Activated T-cell treated with anti-CD3 and anti-CD28 coated beads, Interleukin-2, amount 50 U/mL, for 72 hours (primary cell): Measurements from ENCODE around the gene JMJD6. TPM values are rescaled to one million over a fixed set of nuclear protein-coding genes. Genes with fewer than 3 reads are reported as not detected.

Source experiments
- ATAC-seq, 2 donors: fragments of 150-1000 bp; cut with Tn5 transposase; replicated peaks in 1 of 2; 2 replicates each; pipeline ENCODE4 v1.10.0; 2021; ENCODE audit warnings: moderate library complexity in 2 of 2, mild to moderate bottlenecking in 1 of 2
- DNase-seq, 2 donors: peaks; one replicate each; pipeline ENCODE4 v3.0.0; 2021 to 2022; ENCODE audit warnings: mixed read lengths in 1 of 2
- H3K27ac Mint-ChIP-seq: one replicate; pipeline ENCODE4 v1.8.0; 2022; ENCODE audit warnings: mild to moderate bottlenecking, moderate library complexity, mixed read lengths
- H3K27me3 Mint-ChIP-seq: one replicate; pipeline ENCODE4 v1.8.0; 2022; ENCODE audit warnings: low read depth, mixed read lengths
- H3K36me3 Mint-ChIP-seq, 2 donors: one replicate each; pipeline ENCODE4 v1.8.0; 2022; ENCODE audit warnings: mixed read lengths in 2 of 2, mild to moderate bottlenecking in 1 of 2; ENCODE audit not compliant: insufficient read depth in 2 of 2
- H3K4me1 Mint-ChIP-seq: one replicate; pipeline ENCODE4 v1.8.0; 2022; ENCODE audit warnings: low read depth, mixed read lengths
- H3K4me3 Mint-ChIP-seq, 2 donors: one replicate each; pipeline ENCODE4 v1.8.0; 2022; ENCODE audit warnings: mild to moderate bottlenecking in 2 of 2, mixed read lengths in 2 of 2, moderate library complexity in 2 of 2
- H3K9me3 Mint-ChIP-seq, 2 donors: one replicate each; pipeline ENCODE4 v1.8.0; 2022; ENCODE audit warnings: mixed read lengths in 2 of 2
- total RNA-seq, 2 donors: library from RNA; stranded (reverse); gene quantifications; one replicate each; pipeline ENCODE4 v1.2.3, GENCODE V29; 2022

Gene JMJD6
- total RNA-seq, 2 donors from 2014 or later = 56.5 to 67.2 TPM

GRCh38 chr17:76672270-76672851, 54.0 kb downstream of the JMJD6 start:
- peaks cover 54% of the 10 kb centered on the region for H3K4me1 Mint-ChIP-seq
- ATAC-seq (no peak), DNase-seq (no peak)
- peak overlapping the region; percentile 83 for H3K27ac Mint-ChIP-seq
- H3K9me3 Mint-ChIP-seq = peaks cover 0 to 3% of the 10 kb centered on the region in 2 donors
- H3K4me3 Mint-ChIP-seq = peak overlapping the region; percentile 90 to 96
- H3K27me3 Mint-ChIP-seq = no peaks in the 10 kb centered on the region
- H3K36me3 Mint-ChIP-seq = no peaks in the 10 kb centered on the region

DNA sequence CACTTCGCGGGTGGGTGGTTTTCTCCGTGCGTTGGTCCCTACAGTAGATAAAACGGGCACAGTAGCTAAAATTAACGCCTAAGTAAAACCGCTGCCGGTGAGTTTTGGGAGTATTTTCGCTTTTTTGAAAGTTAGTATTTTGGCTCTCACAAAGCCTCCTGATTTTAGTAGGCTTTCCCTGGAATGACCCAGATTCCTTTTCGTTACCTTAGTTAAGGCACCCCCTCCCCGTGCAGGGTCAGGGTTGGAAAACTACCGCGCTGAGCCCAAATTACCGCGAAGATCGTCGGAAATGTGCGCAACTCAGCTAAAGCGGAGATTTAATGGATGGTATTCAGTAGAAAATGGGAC, 54.5 kb downstream of the JMJD6 start:
- H3K36me3 Mint-ChIP-seq = no peaks in the 10 kb centered on the region
- H3K27me3 Mint-ChIP-seq = no peaks in the 10 kb centered on the region
- H3K4me3 Mint-ChIP-seq = peak overlapping the region; percentile 90 to 96
- peaks cover 54% of the 10 kb centered on the region for H3K4me1 Mint-ChIP-seq
- peaks cover 0 to 3% of the 10 kb centered on the region in 2 donors for H3K9me3 Mint-ChIP-seq
- DNase-seq (no peak), ATAC-seq (peak in 1 of 2 donors; percentile 6)
- H3K27ac Mint-ChIP-seq = peak overlapping the region; percentile 83

DNA sequence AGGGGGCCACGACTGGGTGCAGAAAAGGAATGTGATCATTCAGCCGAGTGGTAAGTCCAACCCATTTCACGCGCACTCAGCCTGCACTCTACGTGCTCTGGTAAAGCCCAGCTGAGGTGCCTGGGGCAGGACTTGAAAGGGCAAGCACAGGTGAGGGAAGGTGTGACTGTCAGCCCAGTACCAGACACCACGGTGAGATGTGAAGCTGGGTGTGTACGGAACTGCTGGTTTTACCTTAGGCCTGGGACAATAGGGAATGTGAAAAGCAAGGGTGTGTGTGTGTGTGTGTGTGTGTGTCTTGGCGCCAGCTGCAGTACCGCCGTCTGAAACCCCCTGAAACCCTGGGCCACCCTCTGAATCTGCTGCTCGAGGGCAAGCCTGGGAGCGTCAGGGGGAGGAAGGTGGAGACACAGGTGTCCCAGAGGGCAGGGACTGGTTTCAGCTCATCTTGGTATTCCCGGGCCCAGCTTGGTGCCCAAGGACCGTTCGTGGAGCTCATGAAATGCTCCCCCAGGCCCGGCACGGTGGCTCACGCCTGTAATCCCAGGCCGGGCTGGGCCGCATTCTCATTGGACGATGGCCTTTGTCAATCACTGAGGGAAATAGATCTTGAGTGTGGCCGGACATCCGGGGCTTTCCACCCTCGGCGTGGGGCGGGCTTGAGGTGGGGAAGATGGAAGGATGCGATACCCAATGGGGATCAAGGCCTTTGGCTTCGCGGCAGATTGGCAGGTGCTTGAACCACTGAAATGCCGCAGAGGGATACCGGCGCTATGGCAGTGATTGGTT, 55.1 kb downstream of the JMJD6 start:
- no peaks in the 10 kb centered on the region for H3K27me3 Mint-ChIP-seq
- DNase-seq (peak; percentile 99 to 100), ATAC-seq (peak; percentile 98)
- peak overlapping the region; percentile 90 to 96 for H3K4me3 Mint-ChIP-seq
- H3K9me3 Mint-ChIP-seq = peaks cover 0 to 3% of the 10 kb centered on the region in 2 donors
- H3K4me1 Mint-ChIP-seq = peaks cover 54% of the 10 kb centered on the region
- peak overlapping the region; percentile 83 for H3K27ac Mint-ChIP-seq
- H3K36me3 Mint-ChIP-seq = no peaks in the 10 kb centered on the region

GRCh38 chr17:76670718-76671122, 55.7 kb downstream of the JMJD6 start:
- no peaks in the 10 kb centered on the region for H3K36me3 Mint-ChIP-seq
- H3K9me3 Mint-ChIP-seq = peaks cover 0 to 3% of the 10 kb centered on the region in 2 donors
- H3K27ac Mint-ChIP-seq = peak overlapping the region; percentile 83
- peak overlapping the region; percentile 90 to 96 for H3K4me3 Mint-ChIP-seq
- no peaks in the 10 kb centered on the region for H3K27me3 Mint-ChIP-seq
- DNase-seq (no peak), ATAC-seq (no peak)
- H3K4me1 Mint-ChIP-seq = peaks cover 54% of the 10 kb centered on the region

DNA sequence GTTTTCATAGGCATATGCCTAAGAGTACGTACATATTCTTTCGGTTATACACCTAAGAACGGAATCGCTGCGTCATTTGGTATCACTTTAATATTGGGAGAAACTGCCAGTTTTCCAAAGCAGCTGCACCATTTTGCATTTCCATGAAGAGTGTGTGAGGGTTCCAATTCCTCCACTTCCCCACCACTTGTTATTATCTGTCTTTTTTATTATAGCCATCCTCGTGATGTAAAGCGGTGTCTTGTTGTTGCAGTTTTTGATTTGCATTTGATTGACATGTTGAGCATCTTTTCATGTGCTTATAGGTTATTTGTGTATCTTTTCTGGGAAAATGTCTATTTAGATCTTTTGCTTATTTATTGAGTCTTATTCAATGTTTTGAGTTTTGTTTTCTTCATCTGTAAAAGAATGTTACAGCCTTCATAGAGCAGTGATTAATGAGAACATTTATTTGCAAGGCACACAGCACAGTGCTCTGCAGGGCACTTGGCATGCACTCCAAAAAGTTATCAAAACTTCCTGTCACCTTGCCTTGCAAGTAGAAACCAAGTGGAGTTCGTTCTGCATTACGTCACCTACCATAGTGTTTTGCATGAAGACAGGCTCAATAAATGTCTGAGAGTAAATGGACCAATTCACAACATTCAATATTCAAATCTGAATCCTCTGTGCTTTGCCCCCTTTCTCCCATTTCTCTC, 56.2 kb downstream of the JMJD6 start:
- DNase-seq = no peak
- Mint-ChIP-seq H3K36me3 (no peaks in the 10 kb centered on the region), H3K4me1 (peaks cover 54% of the 10 kb centered on the region), H3K9me3 (peaks cover 0 to 3% of the 10 kb centered on the region in 2 donors), H3K4me3 (peak overlapping the region; percentile 90 to 96), H3K27me3 (no peaks in the 10 kb centered on the region), H3K27ac (peak overlapping the region; percentile 83)
- no peak for ATAC-seq

Other genes starting within 250 kb of the JMJD6 start
- 10 to 100 TPM; 38.7 to 39.0 TPM for gene RHBDF2, start 225.2 kb downstream of the JMJD6 start, total RNA-seq
- gene CYGB, start 188.9 kb downstream of the JMJD6 start, total RNA-seq = under 1 TPM in 1 of 2 donors, not detected in 1; 0.44 TPM
- gene PRCD, start 186.6 kb downstream of the JMJD6 start, total RNA-seq = 1 to 10 TPM; 1.1 to 1.5 TPM
- gene ST6GALNAC2, start 140.7 kb downstream of the JMJD6 start, total RNA-seq = 1 to 10 TPM; 1.0 to 1.2 TPM
- gene ST6GALNAC1, start 82.8 kb downstream of the JMJD6 start, total RNA-seq = 1 to 10 TPM in 1 of 2 donors, under 1 TPM in 1; 0.44 to 1.8 TPM
- gene MXRA7, start 15.6 kb downstream of the JMJD6 start, total RNA-seq = 10 to 100 TPM; 17.4 to 21.8 TPM
- 10 to 100 TPM; 25.4 to 30.7 TPM for gene METTL23, start 233 bp upstream of the JMJD6 start, total RNA-seq
- 100 to 1,000 TPM; 260 to 275 TPM for gene SRSF2, start 10.7 kb upstream of the JMJD6 start, total RNA-seq
- 10 to 100 TPM; 34.8 to 43.1 TPM for gene MFSD11, start 11.5 kb upstream of the JMJD6 start, total RNA-seq
- 1 to 10 TPM in 1 of 2 donors, under 1 TPM in 1; 0.28 to 1.4 TPM for gene MGAT5B, start 141.8 kb upstream of the JMJD6 start, total RNA-seq